22Rv1 (cell line): ENCODE results near the gene PLEKHM3.

Source experiments
- ZFX ChIP-seq: fragments of 450-650 bp; IDR thresholded peaks from 2 replicates; pipeline ENCODE4 v1.6.1; 2017; ENCODE audit warnings: antibody characterized with exemption, borderline replicate concordance
- TF ChIP-seq, protein P1 (sequence below): fragments of 450-650 bp; IDR thresholded peaks from 2 replicates; pipeline ENCODE4 v1.5.1; 2017; ENCODE audit warnings: mild to moderate bottlenecking

DNA sequence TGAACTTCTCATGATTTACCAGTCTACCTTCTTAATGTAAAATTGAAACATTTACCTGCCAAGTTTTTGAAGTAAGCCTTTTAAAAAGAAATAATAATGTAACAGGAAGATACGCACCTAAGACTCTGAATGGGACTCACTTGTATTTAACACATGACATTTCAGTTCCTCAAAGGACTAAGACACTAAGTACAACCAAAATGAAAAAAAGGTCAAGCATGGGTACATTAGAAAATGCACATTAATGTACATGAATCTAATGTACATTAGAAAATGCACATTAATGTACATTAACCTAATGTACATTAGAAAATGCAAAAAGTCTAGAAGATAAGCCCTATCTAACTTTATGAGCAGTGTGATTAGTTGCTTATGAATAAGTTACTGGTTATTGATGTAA lies 186.3 kb downstream of the PLEKHM3 start:
- TF ChIP-seq, protein P1, sequence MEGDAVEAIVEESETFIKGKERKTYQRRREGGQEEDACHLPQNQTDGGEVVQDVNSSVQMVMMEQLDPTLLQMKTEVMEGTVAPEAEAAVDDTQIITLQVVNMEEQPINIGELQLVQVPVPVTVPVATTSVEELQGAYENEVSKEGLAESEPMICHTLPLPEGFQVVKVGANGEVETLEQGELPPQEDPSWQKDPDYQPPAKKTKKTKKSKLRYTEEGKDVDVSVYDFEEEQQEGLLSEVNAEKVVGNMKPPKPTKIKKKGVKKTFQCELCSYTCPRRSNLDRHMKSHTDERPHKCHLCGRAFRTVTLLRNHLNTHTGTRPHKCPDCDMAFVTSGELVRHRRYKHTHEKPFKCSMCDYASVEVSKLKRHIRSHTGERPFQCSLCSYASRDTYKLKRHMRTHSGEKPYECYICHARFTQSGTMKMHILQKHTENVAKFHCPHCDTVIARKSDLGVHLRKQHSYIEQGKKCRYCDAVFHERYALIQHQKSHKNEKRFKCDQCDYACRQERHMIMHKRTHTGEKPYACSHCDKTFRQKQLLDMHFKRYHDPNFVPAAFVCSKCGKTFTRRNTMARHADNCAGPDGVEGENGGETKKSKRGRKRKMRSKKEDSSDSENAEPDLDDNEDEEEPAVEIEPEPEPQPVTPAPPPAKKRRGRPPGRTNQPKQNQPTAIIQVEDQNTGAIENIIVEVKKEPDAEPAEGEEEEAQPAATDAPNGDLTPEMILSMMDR = no peak
- TF ChIP-seq ZFX = no peak
